HG02884 (cell line): Measurements from ENCODE around the gene CFAP97D1.

Experiments
- ATAC-seq: cut with Tn5 transposase; IDR thresholded peaks from one replicate; pipeline ENCODE4 v1.9.1; 2021; ENCODE audit warnings: mild to moderate bottlenecking, moderate library complexity; ENCODE audit not compliant: unreplicated experiment

CFAP97D1 gene

GRCh38 chr17:43780135-43780534, at the start of gene CFAP97D1:
CFAP97D1 (plus strand) TSS chr17:43780435; CDS start chr17:43780463, 28 bp downstream.
- no peak for ATAC-seq

DNA sequence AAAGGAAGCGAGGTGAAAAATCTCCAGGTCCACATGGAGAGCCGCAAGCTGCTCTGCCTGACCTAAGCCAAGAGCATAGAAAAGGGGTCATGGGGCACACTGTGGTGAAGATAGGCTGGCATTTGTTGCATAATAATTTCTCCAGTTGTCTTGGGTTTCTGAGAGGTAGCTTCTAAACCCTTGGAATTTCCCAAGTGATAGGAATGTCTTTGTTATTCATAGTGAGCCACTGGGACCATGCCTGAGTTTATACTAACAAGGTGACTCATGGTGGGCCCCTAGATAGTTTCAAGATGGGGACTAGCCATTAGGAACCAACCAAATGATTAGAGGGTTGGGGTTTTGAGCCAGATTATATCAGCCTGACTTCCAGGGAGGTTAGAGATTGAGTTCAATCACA, 47.3 kb upstream of the CFAP97D1 start:
- no peak for ATAC-seq

DNA sequence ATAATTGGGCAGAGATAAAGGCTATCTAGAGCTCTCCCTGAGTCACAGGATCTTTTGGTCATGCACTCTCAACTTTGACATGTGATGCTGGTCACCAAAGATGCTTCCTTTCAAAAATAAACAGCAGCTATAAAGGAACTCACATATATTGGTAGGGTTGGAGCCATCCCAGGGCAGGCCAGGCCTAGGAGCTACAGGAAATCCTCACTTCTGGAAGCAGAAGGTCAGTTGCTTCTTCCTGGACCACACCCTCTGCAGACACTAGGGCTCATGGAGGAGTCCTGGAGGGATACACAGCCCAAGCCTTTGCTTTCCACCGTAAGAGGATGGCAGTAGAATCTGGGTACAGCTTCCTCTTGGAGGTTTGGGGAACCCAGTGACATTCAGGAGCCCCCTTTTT, 46.3 kb upstream of the CFAP97D1 start:
- no peak for ATAC-seq

- no peak for ATAC-seq
These were observed 45.9 kb upstream of the CFAP97D1 start for GRCh38 chr17:43734376-43734775.

- ATAC-seq, result no peak
These were observed 43.8 kb upstream of the CFAP97D1 start for GRCh38 chr17:43736389-43736788.

- ATAC-seq, result no peak
These were observed 42.5 kb upstream of the CFAP97D1 start for GRCh38 chr17:43737722-43738121.

GRCh38 chr17:43740541-43740940, 39.7 kb upstream of the CFAP97D1 start:
- no peak for ATAC-seq

DNA sequence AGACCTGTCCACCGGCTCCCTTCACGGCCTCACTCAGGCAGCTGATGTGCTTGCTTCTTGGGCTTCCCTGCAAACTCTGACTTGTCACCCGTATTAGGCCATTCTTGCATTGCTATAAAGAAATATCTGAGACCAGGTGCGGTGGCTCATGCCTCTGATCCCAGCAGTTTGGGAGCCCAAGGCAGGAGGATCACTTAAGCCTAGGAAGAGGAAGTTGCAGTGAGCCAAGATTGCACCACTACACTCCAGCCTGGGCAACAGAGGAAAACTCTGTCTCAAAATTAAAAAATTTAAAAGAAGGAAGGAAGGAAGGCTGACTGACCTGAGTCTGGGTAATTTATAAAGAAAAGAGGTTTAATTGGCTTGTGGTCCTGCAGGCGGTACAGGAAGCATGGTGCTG, 38.6 kb upstream of the CFAP97D1 start:
- no peak for ATAC-seq

DNA sequence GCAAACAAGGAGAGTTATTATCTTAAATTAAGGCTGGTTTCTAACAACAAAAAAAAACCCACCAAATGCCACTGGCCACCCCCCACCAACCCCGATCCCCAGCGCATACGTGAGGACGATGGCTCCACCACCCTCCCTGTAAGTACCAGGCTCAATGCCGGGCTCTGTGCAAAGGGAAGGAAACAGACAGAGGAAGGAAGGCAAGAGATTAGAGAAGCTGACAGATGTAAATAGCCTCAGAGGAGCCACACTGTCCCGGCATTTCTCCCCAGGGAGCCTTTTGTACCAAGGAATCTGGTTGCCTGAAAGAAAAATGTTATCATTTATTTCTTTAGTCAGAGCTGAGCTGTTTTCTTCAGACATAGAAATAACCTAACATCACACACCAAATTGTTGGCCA, 34.7 kb upstream of the CFAP97D1 start:
- ATAC-seq, result no peak

DNA sequence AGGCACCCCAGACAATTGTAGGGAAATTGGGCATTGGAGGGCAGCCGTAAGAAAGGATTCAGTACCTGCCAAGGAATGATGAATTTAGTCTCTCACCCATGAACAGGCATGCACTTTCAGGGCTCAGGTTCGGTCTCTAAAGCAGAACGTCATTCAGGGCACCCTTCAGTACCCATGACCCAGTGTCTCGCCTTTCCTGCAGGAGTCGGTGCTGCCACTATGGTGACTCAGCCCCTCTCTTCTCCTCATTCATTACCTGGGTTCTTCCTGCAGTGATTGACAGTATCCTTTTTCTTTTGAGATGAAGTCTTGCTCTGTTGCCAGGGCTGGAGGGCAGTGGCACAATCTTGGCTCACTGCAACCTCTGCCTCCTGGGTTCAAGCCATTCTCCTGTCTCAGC, 30.1 kb upstream of the CFAP97D1 start:
- no peak for ATAC-seq

DNA sequence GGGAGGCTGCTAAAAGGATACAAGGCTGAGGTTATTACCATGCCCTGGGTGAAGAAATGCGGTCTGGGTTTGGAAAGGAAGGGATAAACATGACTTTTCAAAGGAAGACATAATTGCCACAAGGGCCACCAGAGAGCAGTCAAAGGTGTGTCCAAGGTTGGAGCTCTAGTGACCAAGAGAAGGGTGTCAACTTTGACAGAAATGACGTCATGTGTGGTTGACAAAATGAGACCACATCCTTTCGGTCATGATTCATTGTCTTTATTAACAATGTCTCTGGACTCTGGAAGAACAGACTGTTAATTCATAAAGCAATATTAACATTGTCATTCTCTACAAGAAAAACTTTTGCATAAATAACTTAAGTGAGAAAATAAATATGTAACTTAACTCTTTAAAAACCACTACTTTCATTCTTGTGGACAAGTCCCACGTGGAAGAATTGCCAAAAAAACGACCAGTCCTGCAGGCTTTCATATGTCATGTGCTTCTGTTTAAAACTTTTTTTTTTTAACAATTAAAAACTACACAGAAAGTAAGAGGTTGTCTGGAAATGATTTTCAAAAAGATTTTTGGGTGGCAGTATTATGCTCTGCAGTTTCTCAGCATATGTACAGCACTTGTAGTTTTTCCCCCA, 26.6 kb upstream of the CFAP97D1 start:
- no peak for ATAC-seq

DNA sequence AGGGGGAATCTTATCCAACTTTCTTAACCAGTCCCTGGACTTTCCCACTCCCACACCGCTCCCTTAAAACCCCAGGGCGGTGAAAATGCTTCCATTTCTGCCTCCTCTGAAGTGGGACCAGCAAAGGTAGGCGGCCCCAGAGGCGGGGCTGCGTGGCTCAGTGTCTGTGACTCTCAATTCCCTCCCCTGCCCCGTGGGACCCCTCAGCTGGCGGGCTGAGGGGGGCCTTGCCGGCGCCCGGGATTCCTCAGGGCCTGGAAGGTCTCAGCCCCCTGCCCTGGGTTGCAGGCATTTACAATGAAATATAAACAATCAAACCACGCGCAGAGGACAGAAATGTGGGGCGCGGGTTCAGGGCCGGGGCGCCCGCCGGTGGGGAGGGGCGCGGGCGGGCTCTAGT, 25.3 kb upstream of the CFAP97D1 start:
- ATAC-seq, result no peak

DNA sequence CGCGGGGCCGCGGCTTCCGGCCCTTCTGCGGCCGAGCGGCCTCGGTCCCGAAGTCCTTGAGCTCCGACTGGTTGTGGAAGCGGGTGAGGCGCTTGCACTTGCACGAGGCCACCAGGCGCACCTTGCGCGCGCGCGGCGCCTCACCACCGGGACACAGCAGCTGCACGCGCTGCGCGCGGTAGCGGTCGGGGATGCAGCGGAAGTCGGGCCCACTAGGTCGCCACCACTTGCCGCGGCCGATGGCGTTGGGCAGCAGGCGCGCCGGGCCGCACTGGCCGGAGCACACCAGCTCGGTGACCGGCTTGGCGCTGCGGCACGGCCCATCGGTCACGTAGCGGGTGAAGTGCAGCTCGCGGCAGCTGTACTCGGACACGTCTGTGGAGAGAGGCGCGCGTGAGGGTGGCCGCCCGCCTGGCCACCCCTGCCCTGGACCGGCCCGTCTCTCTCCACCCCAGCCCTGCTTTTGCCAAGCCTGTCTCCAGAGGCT, 24.8 kb upstream of the CFAP97D1 start:
- ATAC-seq, result no peak

GRCh38 chr17:43756201-43756600, 24.0 kb upstream of the CFAP97D1 start:
- no peak for ATAC-seq

DNA sequence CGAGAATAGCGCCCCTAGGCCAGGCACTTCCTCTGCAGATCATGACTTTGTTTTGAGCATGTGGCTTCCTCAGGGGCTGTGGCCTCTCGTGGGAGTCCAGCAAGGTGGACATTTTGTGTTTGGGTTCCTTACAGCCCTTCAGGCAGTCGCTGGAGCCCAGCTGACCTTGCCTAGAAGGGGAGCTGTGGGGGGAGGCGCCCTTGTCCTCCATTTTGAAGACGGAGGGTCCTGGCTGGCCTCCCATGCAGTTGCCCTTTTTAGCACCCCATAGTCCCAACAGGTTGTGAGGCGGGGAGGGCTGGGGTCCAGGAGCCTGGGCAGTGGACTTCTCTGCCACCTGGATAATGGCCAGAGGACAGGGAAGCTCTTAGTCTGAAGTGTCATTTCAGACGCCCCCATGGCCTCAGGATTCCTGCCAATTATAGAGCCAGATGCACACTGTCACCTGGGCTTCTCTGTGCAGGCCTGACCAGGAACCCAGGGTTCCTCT, 23.0 kb upstream of the CFAP97D1 start:
- no peak for ATAC-seq

DNA sequence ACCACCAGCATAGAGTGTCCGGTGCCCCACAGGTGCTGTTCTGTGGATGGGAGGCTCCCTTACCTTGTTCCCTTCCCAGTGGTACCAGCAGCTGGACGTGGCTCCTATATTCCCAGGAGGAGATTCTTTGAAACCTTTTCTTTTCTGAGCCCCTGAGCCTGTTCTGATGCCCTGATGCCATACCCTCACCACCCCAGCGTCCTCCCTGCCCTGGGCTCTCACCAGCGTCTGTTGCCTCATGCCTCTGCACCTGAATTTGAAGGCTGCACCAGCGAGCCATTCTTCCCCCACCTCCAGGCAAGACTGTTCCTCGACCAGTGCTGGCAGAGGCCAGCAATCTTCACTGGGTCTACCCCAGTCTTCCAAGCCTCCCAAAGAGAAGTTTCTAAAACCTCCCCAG, 22.1 kb upstream of the CFAP97D1 start:
- ATAC-seq, result no peak

DNA sequence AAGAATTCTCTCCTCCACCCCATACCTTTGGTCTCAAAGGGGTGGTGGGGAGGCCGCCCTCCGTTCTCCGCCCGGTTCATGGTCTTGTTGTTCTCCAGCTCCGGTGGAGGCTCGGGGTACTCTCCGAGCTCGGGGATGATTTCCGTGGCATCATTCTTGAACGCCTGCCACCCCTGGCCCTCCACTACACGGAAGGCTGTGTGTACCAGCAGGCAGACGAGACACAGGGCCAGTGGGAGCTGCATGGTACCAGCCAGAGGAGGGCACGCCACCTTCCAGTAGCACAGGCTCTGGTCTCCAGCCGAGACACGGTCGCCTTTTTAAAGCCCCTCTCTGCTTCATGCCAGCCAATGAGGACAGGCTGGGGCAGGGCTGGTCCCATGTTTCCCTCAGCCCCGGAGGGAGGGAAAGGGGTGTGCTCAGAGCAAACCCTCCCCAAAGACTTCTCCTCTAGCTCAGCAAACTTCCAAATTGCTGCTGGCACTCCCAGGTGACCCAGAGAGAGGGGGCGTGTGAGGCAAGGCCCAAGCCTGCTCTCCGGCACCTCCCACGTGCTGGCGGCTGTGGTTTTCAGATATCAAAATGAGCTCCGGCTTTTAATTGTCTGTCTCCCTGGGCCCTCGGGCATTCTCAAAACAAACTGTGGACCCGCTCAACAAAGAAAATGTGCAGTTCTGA, 21.6 kb upstream of the CFAP97D1 start, which contains the start of gene SOST:
Gene SOST, minus strand, starts transcription at position 295 of the 678 bp plus-strand sequence. Its CDS starts 50 bp downstream, at position 245.
- ATAC-seq, result no peak

- ATAC-seq, result no peak
These were observed 20.4 kb upstream of the CFAP97D1 start for GRCh38 chr17:43759836-43760235.

GRCh38 chr17:43760254-43760852, 19.9 kb upstream of the CFAP97D1 start:
- ATAC-seq, result no peak

- no peak for ATAC-seq
These were observed 13.7 kb upstream of the CFAP97D1 start for GRCh38 chr17:43766413-43767052.

DNA sequence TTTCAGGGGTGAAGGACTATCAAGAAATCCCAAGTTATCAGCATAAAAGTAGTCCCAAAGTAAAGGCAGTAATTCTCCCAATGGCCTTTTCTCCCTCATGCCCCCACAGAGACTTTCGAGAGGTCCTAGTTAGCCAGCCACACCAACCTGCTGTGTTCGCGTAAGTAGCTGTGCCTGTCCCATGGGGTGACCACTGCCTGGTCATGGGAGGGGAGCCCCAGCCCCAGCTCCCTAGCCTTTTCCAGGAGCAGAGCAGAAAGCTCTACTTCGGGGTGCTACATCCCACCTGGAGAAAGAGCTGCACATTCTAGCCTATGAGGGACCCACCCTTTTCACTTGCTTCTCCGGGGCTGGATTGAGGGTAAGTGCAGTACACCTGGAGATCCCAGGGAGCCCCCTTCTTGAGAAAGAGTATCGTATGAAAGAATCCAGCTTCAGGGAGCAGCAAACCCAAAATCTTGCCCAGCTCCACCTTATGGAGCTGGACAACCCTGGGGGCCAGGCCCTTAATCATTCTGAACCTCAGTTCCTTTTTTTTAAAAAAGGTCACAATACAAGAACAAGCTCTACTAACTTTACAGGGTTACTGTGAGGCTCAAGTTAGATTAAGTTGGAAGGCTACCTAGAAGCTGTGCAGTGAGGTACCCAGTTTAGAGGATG, 13.1 kb upstream of the CFAP97D1 start:
- ATAC-seq, result no peak
